ENCODE measurements around the gene PHF19. TPM values are rescaled to one million over a fixed set of nuclear protein-coding genes. Genes with fewer than 3 reads are reported as not detected.

PHF19 gene
- polyA plus RNA-seq, 2 of the 4 experiments (the other 2 are of a cell fraction): 50.7 to 102 TPM

GRCh38 chr9:120815075-120815474 is 61.9 kb downstream of the PHF19 start:
- Histone ChIP-seq H3K27ac (no peak overlapping the region), H3K4me2 (no peak overlapping the region), H3K9me3 (no peaks in the 10 kb centered on the region), H3K4me3 (no peak overlapping the region), H3K4me1 (no peaks in the 10 kb centered on the region)
- FAIRE-seq: no peak
- ATAC-seq: no peak
- POLR2A ChIA-PET: no interaction called here
- no peak for DNase-seq (ENCODE audit: low read depth in 1 of 2, low spot score in 1 of 2)
- WGBS (ENCODE audit: missing lambda C conversion rate): 98% methylated on average over 4 of the region's 4 CpGs
- CTCF ChIA-PET: no interaction called here
- TF ChIP-seq EP300 (IDR thresholded peaks at IDR 0.05): no peak
- TF ChIP-seq MAX (IDR thresholded peaks at IDR 0.05): no peak
- no peak for TF ChIP-seq FOSL2 (IDR thresholded peaks at IDR 0.05)
- no peak for TF ChIP-seq FOSL2 (CRISPR knock-in tag; IDR thresholded peaks at IDR 0.05)
- TF ChIP-seq NR3C1 (IDR thresholded peaks at IDR 0.05): no peak
- no peak for TF ChIP-seq GATA3 (IDR thresholded peaks at IDR 0.05; ENCODE audit: borderline replicate concordance)
- TF ChIP-seq NFE2L2 (conservative IDR thresholded peaks at IDR 0.05; ENCODE audit: low read length): no peak
- TF ChIP-seq ZFP36 (IDR thresholded peaks at IDR 0.05; ENCODE audit: borderline replicate concordance, partially characterized antibody): no peak
- no peak for TF ChIP-seq HDAC2 (IDR thresholded peaks at IDR 0.05)

GRCh38 chr9:120808931-120809330 is 68.1 kb downstream of the PHF19 start:
- H3K9me3 ChIP-seq: peaks cover 39% of the 10 kb centered on the region
- no peak for TF ChIP-seq EHF (CRISPR knock-in tag; IDR thresholded peaks at IDR 0.05)
- no peak for TF ChIP-seq NPAS2 (CRISPR knock-in tag; IDR thresholded peaks at IDR 0.05; ENCODE audit: borderline replicate concordance)
- TF ChIP-seq ZFP36 (IDR thresholded peaks at IDR 0.05; ENCODE audit: borderline replicate concordance, partially characterized antibody): no peak
- no peak for TF ChIP-seq ESRRA (IDR thresholded peaks at IDR 0.05; ENCODE audit: borderline replicate concordance, low read length)
- no peak for TF ChIP-seq TFCP2L1 (CRISPR knock-in tag; IDR thresholded peaks at IDR 0.05)
- no peak for TF ChIP-seq CBX8 (IDR thresholded peaks at IDR 0.05)
- TF ChIP-seq POLR2A (IDR thresholded peaks at IDR 0.05; ENCODE audit: low read length): no peak
- no peak overlapping the region for H3K4me3 ChIP-seq
- H3K27ac ChIP-seq: no peak overlapping the region
- FAIRE-seq (no peak), ATAC-seq (no peak), DNase-seq (ENCODE audit: low read depth in 1 of 2, low spot score in 1 of 2) (no peak)
- ChIA-PET POLR2A (no interaction called here), CTCF (interaction anchor here (0.9 kb wide), 1 partner anchor 127 kb away, joined by 3 read pairs; no protein-coding TSS in a partner anchor)
- no peaks in the 10 kb centered on the region for H3K4me1 ChIP-seq
- H3K4me2 ChIP-seq: no peak overlapping the region

- ATAC-seq: no peak
- no peak for DNase-seq (ENCODE audit: low read depth in 1 of 2, low spot score in 1 of 2)
- no peak overlapping the region for H3K27ac ChIP-seq
- H3K4me2 ChIP-seq: no peak overlapping the region
- TF ChIP-seq ELK1 (IDR thresholded peaks at IDR 0.05; ENCODE audit: low read depth, low read length) (no peak), TP53 (CRISPR knock-in tag; IDR thresholded peaks at IDR 0.05) (no peak), GATA3 (IDR thresholded peaks at IDR 0.05; ENCODE audit: borderline replicate concordance) (no peak), ZSCAN20 (CRISPR knock-in tag; IDR thresholded peaks at IDR 0.05) (no peak), TFCP2L1 (CRISPR knock-in tag; IDR thresholded peaks at IDR 0.05) (no peak), RNF2 (IDR thresholded peaks at IDR 0.05; ENCODE audit: borderline replicate concordance, low read depth) (no peak)
- H3K9me3 ChIP-seq: peaks cover 39% of the 10 kb centered on the region
- FAIRE-seq: no peak
- H3K4me3 ChIP-seq: no peak overlapping the region
- no peaks in the 10 kb centered on the region for H3K4me1 ChIP-seq
- CTCF ChIA-PET: interaction anchor here (0.7 to 1.1 kb wide), 3 partner anchors 15 to 52 kb away, joined by 3 to 4 read pairs (median 3); partner anchors contain the start of gene FBXW2
- POLR2A ChIA-PET: no interaction called here
Observed at GRCh38 chr9:120807607-120808379, 69.2 kb downstream of the PHF19 start.

Other genes with a start within 250 kb of the PHF19 start
- gene MEGF9, start 162.7 kb downstream of the PHF19 start, polyA plus RNA-seq (2011; rRNA removed): 25.7 and 32.8 TPM in 2 replicates
- gene MEGF9, start 162.7 kb downstream of the PHF19 start, polyA plus RNA-seq (2017; fragmentation: RNase III; extraction: RNeasy Plus Mini Kit Qiagen cat#74134 plus additional on column Dnase treatment): 21.1 to 33.4 TPM (median 30.0 TPM) in 3 replicates
- 56.0 and 60.0 TPM in 2 replicates for gene FBXW2, start 83.8 kb downstream of the PHF19 start, polyA plus RNA-seq (2011; rRNA removed)
- gene FBXW2, start 83.8 kb downstream of the PHF19 start, polyA plus RNA-seq (2017; fragmentation: RNase III; extraction: RNeasy Plus Mini Kit Qiagen cat#74134 plus additional on column Dnase treatment): 28.8 to 33.5 TPM (median 33.1 TPM) in 3 replicates
- 52.3 and 63.7 TPM in 2 replicates for gene PSMD5, start 34.3 kb downstream of the PHF19 start, polyA plus RNA-seq (2011; rRNA removed)
- 34.6 to 42.4 TPM (median 40.0 TPM) in 3 replicates for gene PSMD5, start 34.3 kb downstream of the PHF19 start, polyA plus RNA-seq (2017; fragmentation: RNase III; extraction: RNeasy Plus Mini Kit Qiagen cat#74134 plus additional on column Dnase treatment)
- gene TRAF1, start 49.6 kb upstream of the PHF19 start, polyA plus RNA-seq (2011; rRNA removed): 3.4 and 4.1 TPM in 2 replicates
- 2.0 to 4.6 TPM (median 2.1 TPM) in 3 replicates for gene TRAF1, start 49.6 kb upstream of the PHF19 start, polyA plus RNA-seq (2017; fragmentation: RNase III; extraction: RNeasy Plus Mini Kit Qiagen cat#74134 plus additional on column Dnase treatment)
- 115 and 119 TPM in 2 replicates for gene C5, start 173.1 kb upstream of the PHF19 start, polyA plus RNA-seq (2011; rRNA removed)
- gene C5, start 173.1 kb upstream of the PHF19 start, polyA plus RNA-seq (2017; fragmentation: RNase III; extraction: RNeasy Plus Mini Kit Qiagen cat#74134 plus additional on column Dnase treatment): 16.2 to 17.9 TPM (median 17.1 TPM) in 3 replicates
- gene CNTRL, start 197.8 kb upstream of the PHF19 start, polyA plus RNA-seq (2011; rRNA removed): 13.0 and 15.0 TPM in 2 replicates
- 5.1 to 5.7 TPM (median 5.6 TPM) in 3 replicates for gene CNTRL, start 197.8 kb upstream of the PHF19 start, polyA plus RNA-seq (2017; fragmentation: RNase III; extraction: RNeasy Plus Mini Kit Qiagen cat#74134 plus additional on column Dnase treatment)